Nucleus accumbens (tissue), 56 donors: ENCODE measurements around the gene CD81.

Experiments used
- DNase-seq, 56 donors: peaks; one replicate each; lab custom pipeline; 2025; lab: John Stamatoyannopoulos, UW

CD81 gene

DNA sequence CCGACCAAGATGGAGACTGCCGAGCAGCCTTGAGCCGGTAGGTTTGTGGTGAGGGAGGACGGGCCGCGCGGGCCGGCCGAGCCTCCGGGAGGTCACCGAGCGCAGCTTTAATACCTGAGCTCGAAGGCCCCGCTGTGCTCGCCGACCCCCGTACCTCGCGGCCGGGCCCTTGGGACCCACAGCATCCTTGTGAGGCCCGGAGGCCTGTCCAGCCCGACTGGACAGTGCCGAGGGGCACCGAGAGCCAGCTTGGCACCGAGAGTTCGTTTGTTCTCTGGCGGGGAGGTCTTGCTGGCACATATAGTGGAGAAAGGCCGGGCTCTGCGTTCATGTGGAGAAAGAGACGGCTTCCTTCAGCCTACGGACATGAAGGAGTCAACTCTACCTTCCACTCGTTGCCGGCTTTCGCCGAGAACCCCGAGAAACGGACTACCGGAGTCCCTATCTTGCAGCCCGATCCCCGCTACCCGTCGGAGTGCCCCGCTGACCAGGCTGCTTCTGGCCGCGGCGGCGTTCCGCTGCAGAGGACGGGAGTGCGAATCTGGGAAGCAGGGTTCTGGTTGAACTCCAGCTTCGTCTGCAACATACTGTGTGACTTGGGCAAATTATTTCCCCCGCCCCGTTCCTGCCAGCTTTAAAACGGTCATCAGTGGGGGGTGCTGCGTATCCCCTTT, 23.8 kb downstream of the CD81 start:
- DNase-seq: peak in 1 of 56 donors; percentile 71

DNA sequence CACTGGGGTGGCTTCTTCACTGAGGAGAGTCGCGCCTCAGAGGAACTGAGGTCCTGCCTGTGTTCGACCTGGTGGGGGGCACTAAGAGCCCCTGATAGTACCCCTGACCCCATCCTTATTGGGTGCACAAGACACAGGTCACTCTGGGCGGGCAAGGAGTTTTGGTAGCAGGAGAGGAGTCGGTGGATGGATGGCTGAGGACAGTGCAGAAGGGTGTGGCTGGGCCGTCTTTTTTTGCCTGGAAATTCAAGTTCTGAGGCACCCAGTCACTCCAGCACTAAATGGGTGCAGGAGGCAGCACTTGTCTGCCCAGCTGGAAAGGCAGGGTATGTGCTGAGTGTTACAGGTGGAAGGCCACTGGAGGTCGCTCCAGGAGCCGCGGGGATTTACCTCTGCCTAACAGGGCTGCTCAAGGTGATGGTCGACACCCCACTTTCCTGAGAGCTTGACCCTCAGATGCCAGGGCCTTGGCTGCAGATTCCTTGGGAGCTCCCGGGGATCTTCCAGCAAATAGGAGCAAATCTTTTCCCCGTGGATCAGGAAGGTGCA, 24.4 kb downstream of the CD81 start:
- no peak for DNase-seq

DNA sequence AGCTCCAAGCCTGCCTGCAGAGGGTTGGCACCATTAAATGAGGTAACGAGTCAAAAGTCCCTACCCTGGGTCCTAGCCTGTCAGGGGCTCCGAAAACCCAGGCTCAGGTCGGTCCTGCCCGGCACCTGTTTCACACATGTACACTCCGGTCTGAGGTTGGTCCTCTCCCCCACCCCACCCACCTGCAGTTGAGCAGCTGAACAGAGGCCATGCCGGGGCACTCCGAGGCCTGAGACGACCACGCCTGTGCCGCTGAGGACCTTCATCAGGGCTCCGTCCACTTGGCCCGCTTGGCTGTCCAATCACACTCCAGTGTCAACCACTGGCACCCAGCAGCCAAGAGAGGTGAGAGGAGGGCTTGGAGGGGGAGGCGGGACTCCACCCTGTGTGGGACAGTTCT, 25.0 kb downstream of the CD81 start:
- DNase-seq: no peak

DNA sequence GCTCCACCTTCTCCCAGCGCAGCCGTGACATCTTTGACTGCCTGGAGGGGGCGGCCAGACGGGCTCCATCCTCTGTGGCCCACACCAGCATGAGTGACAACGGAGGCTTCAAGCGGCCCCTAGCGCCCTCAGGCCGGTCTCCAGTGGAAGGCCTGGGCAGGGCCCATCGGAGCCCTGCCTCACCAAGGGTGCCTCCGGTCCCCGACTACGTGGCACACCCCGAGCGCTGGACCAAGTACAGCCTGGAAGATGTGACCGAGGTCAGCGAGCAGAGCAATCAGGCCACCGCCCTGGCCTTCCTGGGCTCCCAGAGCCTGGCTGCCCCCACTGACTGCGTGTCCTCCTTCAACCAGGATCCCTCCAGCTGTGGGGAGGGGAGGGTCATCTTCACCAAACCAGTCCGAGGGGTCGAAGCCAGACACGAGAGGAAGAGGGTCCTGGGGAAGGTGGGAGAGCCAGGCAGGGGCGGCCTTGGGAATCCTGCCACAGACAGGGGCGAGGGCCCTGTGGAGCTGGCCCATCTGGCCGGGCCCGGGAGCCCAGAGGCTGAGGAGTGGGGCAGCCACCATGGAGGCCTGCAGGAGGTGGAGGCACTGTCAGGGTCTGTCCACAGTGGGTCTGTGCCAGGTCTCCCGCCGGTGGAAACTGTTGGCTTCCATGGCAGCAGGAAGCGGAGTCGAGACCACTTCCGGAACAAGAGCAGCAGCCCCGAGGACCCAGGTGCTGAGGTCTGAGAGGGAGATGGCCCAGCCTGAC, 26.0 kb downstream of the CD81 start:
- DNase-seq: no peak

DNA sequence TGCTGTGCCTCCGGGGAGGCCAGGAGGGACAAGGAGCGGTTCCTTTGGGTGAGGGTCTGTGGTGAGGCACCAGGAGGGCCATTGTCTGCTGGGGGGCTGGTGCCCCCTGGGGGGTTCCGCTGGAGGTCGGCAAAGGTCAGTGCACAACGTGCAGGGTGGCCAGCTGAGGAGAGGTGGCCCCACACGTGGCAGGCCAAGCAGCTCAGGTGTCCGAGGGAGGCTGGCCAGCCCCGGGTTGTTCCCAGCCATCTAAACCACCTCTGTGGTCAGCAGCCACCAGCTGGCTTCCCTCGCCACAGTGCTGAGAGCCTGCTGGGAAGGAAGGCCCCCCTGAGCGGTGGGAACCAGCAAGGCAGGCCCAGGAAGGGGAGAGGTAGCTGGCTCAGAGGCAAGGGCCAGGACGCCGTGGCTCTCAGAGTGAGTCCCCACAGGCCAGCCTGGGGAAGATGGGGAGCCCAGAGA, 27.7 kb downstream of the CD81 start:
- DNase-seq: no peak

DNA sequence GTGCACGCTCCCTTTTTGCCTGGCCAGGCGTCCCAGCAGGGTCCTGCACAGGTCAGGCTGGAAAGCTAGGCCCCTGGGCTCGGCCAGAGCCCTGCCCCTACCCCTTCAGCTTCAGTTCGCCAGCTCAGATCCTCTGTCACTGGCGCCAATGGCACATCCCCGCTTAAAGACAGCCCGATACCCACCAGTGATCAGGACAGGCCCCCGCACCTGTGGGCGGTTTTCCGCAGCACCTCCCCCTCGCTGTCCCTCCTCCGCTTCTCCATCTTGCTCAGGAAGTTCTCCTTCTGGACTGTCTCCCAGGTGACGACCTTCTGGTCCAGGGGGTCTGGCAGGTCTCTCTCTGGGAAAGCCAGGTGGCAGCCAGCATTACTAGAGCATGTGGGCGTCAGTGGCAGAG, 29.3 kb downstream of the CD81 start:
- no peak for DNase-seq

DNA sequence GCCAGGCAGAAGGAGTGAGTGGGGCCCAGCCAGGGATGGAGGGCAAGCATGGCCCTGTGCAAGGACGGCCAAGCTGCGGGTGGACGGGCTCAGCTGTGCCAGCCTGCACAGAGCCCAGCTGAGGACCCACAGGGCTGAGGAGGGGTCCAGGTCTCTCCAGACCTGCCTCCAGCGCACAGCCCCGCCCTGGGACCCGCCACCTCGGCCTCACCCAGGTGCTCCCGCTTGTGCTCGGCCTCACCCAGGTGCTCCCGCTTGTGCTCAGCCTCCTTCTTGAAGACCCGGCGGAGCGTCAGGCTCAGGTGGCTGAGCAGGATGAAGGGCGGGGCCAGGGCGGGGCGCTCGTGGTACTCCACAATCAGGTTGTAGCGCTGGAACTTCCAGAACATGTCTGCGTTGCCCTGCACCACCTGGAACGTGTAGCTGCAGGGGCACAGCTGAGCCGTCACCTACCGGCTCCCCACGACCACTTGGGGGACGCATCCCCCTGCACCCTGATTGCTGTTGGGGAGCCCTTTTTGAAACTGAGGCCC, 29.8 kb downstream of the CD81 start:
- no peak for DNase-seq

DNA sequence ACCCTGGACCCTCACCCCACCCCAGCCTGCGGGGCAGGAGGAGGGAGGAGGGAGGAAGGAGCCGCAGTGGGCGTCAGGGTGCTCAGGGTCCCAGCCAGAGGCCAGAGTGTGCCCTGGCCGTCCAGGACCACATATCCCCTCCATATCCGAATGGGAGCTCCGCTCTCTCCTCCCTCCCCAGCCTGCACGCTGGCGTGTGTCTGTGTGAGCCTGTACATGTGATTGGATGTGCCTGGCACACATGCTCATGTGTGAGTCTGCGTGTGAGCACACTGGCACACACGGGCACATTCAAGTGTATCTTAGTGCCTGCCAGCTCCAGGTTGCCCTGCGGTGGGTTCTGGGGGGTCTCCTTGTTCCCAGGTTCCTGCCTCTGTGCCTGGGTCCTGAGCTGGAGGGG, 31.6 kb downstream of the CD81 start:
- no peak for DNase-seq

DNA sequence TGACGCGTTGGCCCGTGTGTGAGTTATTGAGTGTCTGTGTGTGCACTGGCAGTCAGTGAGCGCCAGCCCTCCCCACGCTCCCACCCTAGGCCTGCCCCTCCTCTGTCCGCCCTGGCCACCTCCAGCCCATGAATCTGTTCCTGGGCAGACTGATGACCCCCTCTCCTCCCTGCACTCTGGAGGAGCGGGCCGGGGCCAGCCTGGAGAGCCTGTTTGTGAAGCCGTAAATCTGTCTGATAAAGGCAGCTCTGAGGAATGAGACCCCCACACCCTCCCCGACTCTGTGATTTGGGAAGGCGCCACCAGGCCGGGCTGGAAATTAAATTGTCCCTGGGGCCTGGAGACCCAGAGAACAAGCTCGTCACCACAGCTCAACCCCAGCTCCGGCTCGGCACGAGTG, 32.0 kb downstream of the CD81 start:
- DNase-seq: no peak

DNA sequence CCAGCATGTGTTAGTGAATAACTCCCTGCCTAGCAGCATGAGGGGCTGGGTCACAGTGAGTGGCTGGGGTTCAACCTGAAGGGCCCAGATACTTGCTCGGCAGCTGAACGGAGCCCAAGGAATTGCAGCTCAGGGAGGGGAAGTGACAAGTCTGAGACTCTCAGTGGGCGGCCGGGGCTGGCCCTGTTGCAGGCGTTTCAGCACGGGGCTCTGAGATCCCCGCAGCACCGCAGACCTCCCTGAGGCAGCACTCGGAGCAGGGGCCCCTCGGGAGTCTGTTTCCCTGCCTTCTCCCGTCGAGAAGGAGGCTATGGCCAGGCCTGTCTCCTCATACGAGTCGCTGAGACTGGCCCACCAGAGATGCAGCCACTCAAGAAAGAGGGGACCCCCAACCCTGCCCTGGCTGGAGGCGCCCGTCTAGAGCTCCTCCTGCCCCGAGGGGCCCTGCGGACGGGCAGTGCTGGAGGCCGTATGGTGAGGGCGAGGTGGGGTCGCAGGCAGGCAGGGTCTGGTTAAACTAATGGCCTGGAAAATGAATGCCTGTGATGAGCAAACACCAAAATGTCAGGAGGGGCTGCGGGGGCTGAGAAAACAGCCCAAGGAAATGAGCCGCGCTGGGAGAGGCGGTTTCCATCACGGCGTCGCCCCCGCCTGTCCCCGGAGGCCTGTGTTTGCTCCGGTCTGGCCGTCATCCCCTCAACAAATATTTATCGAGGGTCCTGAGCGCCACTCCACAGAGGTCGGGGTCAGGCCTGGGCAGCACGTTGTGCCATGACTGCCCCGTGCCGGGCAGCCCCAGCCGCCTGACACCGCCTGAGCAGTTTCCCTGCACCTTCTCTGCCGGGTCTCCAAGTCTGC, 32.7 kb downstream of the CD81 start:
- no peak for DNase-seq

DNA sequence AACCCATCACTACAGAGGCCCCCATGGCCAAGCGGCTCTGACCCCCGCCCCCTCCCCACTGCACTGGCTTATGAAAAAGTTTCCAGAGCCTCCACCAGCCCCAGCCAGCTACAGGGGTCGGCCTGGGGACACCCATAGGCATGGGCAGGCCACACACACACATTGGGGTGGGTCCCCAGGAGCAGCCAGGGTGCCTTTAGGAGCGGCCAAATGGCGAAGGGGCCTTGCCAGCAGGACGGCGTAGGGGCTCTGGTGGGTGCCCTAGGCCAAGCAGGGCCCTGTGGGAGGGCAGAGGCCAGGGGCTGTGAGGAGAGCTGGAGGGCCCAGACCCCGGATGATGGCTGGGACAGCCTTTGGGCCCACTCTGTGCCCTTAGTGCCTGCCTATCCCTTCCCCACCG, 33.5 kb downstream of the CD81 start:
- DNase-seq: no peak

DNA sequence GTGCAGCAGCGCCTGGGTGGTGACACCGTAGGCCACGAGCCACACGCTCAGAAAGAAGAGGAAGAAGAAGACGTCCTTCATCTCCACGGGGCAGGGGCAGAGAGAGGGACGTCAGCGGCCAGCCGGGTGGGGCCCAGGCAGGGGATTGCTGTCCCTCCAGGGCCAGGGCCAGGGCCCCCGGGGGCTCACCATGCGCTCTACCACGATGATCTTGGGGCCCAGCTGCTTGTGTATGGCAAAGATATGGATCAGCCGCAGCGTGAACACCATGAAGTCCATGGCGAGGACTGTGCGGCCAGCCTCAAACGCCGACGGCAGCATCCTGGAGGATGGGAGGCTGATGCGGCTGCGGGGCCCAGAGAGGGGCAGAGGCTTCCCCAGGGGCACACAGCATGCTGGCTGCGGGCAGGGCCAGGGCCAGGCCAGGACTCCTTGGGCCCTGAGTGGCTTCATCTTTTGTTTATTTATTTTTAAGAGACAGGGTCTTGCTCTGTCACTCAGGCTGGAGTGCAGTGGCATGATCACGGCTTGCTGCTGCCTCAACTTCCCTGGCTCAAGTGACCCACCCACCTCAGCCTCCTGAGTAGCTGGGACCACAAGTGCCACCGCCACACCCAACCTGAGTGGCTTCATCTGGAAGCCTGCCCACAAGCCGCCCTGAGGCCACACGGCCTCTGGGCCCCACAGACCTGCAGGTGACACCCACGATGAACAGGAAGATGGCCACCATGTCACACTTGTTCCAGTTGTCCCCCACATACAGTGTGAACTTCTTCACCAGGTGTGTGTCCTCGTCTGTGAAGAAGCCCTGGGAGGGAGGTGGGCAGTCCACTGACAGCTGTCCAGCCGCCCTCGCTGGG, 34.6 kb downstream of the CD81 start:
- no peak for DNase-seq

DNA sequence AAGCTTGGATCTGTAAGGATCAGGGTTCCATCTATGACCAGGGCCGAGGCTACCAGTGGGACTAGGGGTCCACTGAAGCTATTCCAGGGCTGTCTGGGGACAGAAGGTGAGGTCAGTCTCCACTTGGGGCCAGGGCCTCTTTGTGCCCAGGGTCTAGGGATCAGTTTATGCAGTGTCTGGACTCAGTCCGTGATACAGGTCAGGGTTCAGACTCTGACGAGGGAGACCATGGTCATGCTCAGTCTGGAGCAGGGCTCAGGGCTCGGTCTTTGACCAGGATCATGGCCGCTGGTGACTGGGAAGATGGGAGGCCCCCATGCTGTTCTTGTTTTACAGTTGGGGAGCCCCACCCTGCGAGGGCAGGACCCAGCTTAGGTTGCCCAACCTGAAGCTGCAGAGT, 35.2 kb downstream of the CD81 start:
- DNase-seq: no peak

DNA sequence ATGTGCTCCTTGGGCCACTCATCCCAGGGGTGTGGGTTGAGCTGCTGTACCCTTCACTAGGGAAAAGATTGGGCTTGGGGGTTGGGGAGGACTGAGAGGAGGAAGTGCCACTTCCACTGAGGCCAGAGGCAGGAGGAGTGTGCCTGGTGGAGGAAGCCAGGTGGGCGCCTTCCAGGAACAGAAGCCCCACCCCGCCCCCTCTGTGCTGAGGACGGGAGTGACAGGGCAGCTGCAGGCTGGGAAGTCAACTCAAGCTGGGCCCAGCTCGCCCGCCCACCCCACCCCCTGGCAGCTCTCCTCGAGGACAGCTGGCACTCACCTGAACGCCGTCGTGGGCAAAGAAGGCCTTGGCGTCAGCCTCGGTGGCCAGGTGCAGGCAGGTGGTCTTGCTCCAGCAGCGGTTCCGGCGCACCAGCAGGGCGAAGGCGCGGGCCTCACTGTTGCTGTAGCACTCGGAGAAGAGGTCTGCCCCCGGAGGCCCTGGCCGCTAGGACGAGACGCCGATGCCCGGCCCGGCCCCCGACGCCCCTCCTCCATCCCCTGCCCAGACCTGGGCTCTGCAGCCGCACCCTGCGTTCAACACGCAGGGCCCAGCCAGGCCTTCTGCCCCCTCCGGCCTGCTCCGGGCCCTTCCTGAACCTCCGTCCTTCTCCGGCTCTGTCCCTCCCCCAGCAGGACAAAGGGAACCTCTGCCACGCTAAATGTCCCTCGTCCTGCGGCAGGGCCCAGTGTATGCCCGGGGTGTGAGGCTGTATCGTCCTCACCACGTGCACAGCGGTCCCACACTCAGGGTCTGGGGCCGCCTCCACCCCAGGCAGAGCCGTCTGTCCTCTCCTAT, 36.9 kb downstream of the CD81 start:
- DNase-seq: no peak

DNA sequence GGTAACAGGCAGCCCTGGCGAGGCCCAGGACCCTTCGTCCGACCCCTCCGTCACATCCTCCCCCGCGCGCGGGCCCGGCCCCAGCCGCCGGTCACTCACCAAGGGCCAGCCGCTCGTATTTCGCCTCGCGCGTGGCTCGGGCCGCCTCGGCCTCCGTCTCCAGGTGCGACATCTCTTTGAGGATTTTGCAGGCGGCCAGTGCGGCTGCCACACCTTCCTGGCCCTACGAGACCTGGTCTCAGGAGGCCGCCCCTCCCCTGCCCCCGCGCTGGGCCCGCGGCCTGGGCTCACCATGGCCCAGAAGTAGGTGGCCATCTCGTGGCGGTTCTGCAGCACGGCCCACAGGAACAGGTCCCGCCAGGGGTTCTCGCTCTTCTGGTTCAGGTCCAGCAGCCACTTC, 37.5 kb downstream of the CD81 start:
- DNase-seq: no peak

DNA sequence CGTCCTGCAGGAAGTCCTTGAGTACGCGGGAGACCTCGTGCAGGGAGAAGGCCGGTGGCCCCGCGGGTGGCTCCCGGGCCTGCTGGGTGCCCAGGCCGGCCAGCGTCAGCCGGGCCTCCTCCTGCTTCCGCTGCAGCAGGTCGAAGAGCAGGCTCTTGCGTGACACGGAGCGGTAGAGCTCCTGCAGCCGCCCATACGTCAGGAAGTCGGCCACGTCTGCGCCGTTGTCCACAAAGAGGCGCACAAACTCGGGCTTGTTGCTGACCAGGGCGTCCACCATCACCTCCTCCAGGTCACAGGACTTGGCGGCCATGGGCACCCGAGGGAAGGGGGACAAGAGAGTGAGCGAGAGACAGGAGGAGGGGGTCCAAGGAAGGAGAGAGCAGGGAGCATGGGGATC, 38.1 kb downstream of the CD81 start:
- no peak for DNase-seq

DNA sequence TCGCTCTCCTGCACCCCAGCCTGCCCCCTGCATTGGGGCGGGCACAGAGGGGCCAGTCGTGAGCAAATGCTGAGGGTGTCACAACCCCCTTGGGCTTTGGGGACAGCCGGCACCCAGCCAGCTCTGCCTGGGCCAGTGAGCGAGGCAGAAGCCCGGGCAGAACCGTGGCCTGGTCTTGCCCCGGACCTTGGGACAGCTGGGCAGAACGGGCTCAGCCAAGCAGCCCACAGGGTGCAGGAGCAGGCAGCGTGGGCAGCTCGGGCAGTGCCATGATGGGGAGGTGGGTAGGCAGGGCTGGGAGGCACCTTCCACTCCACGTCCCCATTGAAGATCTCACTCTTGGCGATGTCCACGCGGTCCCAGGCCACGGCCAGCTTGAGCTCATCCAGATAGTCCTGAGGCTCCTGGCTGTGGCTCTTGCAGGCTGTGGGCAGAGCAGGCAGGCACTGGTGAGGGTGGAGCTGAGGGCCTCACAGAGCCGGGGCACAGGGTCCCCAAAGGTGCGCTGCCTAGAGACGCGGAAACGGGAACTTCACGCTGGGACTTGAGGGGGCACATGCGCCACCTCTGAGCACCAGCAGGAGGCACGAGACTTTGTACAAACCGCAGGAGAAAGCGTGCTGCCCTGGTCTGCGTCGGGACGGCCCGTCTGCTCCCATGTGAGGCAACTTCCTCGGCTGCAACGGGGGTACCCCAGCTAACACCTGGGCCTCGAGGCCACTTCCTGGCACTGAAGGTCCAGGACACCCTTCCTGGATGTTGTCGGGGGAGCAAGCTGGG, 38.7 kb downstream of the CD81 start:
- no peak for DNase-seq

DNA sequence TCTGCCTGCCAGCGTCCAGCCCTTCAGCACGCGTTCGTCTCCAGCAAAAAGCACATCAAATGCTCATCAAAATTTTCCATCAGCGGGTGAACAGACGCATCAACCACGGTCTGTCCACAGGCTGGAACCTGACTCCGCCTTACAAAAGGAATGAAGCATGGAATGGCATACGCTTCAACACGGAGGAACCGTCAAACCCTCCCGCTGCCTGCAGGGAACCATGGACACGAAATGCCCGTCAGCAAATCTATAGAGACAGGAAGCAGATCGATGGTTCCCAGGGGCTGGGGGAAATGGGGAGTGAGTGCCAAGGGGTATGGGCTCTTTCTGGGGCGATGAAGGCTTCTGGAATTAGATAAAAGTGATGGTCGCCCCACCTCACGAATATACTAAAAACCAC, 39.7 kb downstream of the CD81 start:
- no peak for DNase-seq
